Hematopoietic multipotent progenitor cell treated with erythropoietin and hydrocortisone succinate and interleukin-3 and kit ligand, for 4 days (in vitro differentiated cells): ENCODE measurements around the gene ZNF48.

Experiments used
- DNase-seq: peaks from one replicate; pipeline ENCODE4 v3.0.0-alpha.2; 2015

Gene ZNF48

GRCh38 chr16:30444231-30445148 is 49.3 kb downstream of the ZNF48 start:
- no peak for DNase-seq

DNA sequence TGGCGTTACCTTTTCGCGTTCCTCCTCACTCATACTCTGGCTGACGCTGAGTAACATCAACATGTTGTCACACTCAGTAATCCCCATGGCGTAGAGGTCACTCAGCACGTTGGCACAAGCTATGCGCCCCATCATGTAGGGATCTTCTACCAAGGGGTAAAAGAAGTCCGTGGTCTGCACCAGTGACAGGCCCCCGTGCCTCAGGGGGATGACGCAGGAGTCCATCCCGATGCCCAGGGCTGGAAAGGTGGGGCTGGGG is 49.9 kb downstream of the ZNF48 start:
- DNase-seq, result no peak

- peak; percentile 99 for DNase-seq
These were observed 50.4 kb downstream of the ZNF48 start, which contains the start of gene SEPHS2 for GRCh38 chr16:30445408-30446202. Gene SEPHS2, minus strand, starts transcription at chr16:30445874. Its CDS starts 147 bp downstream, at chr16:30445727.

DNA sequence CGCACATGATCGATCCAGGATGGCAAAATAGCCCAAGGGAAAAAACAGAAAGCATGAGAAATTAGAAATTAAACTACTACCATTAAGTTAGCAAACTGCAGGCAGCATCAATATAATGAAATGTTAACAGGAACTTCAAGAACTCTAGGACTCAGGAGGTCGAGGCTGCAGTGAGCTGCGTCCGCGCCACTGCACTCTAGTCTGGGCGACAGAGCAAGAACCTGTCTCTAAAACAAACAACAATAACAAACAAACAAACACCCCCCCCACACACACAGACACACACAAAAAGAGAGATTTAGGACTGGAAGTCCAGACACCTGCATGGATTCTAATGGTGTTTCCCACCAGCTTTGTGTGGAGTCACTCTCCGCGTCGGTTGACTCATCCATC is 51.0 kb downstream of the ZNF48 start:
- no peak for DNase-seq

GRCh38 chr16:30447512-30448226 is 52.4 kb downstream of the ZNF48 start:
- DNase-seq, result peak; percentile 47

- no peak for DNase-seq
These were observed 53.9 kb downstream of the ZNF48 start for GRCh38 chr16:30449116-30449435.
